Testis (tissue), 3 donors: ENCODE results near the gene PSMC3. TPM values are rescaled to one million over a fixed set of nuclear protein-coding genes. Genes with fewer than 3 reads are reported as not detected.
"Not testable (repeated sequence)": the region's sequence is repeated elsewhere in the genome, so short reads cannot be mapped to it uniquely, and the experiment has no call there.

Experiments
- DNase-seq: peaks from one replicate; pipeline ENCODE4 v3.0.0-alpha.2; 2019
- H3K27ac ChIP-seq, 2 donors: fragments of 200-600 bp; sonication (generic); one replicate each; pipeline ENCODE4 v1.5.1; 2019
- H3K27me3 ChIP-seq: fragments of 200-600 bp; sonication (generic); one replicate; pipeline ENCODE4 v1.5.1; 2019
- H3K36me3 ChIP-seq: fragments of 200-600 bp; sonication (generic); one replicate; pipeline ENCODE4 v1.5.1; 2017; ENCODE audit warnings: low read depth; ENCODE audit errors: missing control alignments
- H3K4me1 ChIP-seq: fragments of 200-600 bp; sonication (generic); one replicate; pipeline ENCODE4 v1.5.1; 2019
- H3K4me3 ChIP-seq, 2 donors: fragments of 200-600 bp; sonication (generic); one replicate each; pipeline ENCODE4 v1.5.1; 2017 to 2019
- H3K9me3 ChIP-seq: fragments of 200-600 bp; sonication (generic); one replicate; pipeline ENCODE4 v1.5.1; 2017
- CTCF ChIP-seq, 3 experiments: fragments of 450-650 bp in 2 of 3; fragments of 200-600 bp in 1 of 3; sonication (generic) in 1 of 3; IDR thresholded peaks; one replicate each; pipeline ENCODE4 v1.5.1; 2016 to 2019; ENCODE audit warnings: antibody characterized with exemption in 3 of 3, mild to moderate bottlenecking in 2 of 3, moderate library complexity in 1 of 3
- POLR2A ChIP-seq: fragments of 450-650 bp; IDR thresholded peaks from one replicate; pipeline ENCODE4 v1.6.1; 2017; ENCODE audit warnings: antibody characterized with exemption, mild to moderate bottlenecking, moderate library complexity
- WGBS, 2 donors: methylation state at CpG; one replicate each; pipeline ENCODE4 v1.1.5; 2018; 5-methylcytosine and 5-hydroxymethylcytosine counted together
- intact Hi-C: fragments of 100-400 bp; cut with DNase I; formaldehyde crosslinking; loops from one replicate; pipeline ENCODE4 v1.15.1; 2023; ENCODE audit warnings: low total_unique reads
- polyA plus RNA-seq: library from polyadenylated mRNA; stranded (reverse); fragments of 350-450 nt; fragmentation: Illumina TruSeq; extraction: RNeasy Lipid Tissue Mini Kit (QIAGEN cat#74804); gene quantifications from one replicate; pipeline ENCODE4 v1.2.3, GENCODE V29; 2014; ENCODE audit warnings: low read depth, low replicate concordance; ENCODE audit not compliant: insufficient read depth
- total RNA-seq, 2 donors: library from RNA; depleted of rRNA; stranded (reverse); fragments of >200 nt; gene quantifications; one replicate each; pipeline ENCODE4 v1.2.3, GENCODE V29; 2016

The PSMC3 gene
- total and polyA plus RNA-seq, 3 donors from 2014 or later = 98.1 to 228 (median 108) TPM

DNA sequence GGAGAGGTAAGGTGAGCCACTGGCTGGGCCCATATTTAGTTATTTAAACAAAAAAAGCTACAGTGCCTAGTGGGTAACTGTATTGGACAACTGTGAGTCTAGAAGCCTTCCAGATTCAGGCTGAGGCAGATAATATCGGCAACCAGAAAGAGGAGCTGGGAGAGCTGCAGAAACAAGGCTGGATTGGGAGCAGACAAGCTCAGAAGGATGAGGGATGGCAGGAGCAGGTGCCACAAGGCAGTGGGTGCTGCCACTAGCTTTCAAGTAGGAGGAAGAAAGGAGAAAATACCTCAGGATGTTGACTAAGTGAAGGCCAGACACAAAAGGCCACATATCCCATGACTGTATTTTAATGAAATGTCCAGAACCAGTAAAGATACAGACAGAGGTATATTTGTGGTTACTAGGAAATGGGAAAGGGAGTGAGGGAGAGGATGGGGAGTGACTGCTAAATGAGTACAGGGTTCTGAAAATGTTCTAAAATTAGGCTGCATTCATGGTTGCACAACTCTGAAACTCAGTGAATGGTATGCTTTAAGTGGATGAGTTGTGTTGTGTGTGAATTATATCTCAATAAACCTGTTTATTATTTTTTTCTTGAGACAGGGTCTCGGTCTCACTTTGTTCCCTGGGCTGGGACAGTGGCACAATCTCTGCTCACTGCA lies 34.5 kb upstream of the PSMC3 start:
- Histone ChIP-seq H3K27ac (no peak overlapping the region), H3K36me3 (no peaks in the 10 kb centered on the region), H3K4me1 (peaks cover 4% of the 10 kb centered on the region), H3K4me3 (no peak overlapping the region), H3K9me3 (no peaks in the 10 kb centered on the region), H3K27me3 (no peaks in the 10 kb centered on the region)
- intact Hi-C loops = no loop called here
- WGBS, 2 donors = 96 to 98% methylated on average over 2 of the region's 2 CpGs
- no peak for DNase-seq
- TF ChIP-seq POLR2A = no peak
- TF ChIP-seq CTCF (IDR thresholded peaks at IDR 0.05) = no peak

DNA sequence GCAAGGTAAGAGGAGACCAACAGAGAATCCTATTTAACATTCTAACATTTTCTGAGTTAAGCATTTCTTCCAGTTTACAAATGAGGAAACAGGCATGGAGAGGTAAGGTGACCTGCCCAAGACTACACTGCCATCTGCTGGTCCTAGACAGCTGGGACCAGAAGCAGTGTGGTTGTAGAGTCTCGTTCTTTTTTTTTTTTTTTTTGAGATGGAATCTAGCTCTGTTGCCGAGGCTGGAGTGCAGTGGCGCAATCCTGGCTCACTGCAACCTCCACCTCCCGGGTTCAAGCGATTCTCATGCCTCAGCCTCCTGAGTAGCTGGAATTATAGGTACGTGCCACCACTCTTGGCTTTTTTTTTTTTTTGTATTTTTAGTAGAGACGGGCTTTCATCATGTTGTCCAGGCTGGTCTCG lies 28.0 kb upstream of the PSMC3 start:
- not testable (repeated sequence) for H3K4me3 ChIP-seq, H3K27me3 ChIP-seq, H3K27ac ChIP-seq, H3K9me3 ChIP-seq, H3K4me1 ChIP-seq, H3K36me3 ChIP-seq
- 18 to 32% methylated on average over 8 of the region's 8 CpGs for WGBS, 2 donors
- peak; percentile 86 for DNase-seq
- intact Hi-C loops = loop anchor here (10.0 kb wide), 1 partner anchor 79 kb away; the partner anchor contains the start of gene SPI1
- TF ChIP-seq CTCF (IDR thresholded peaks at IDR 0.05) = peak; percentile 48 to 56 (median 54)

DNA sequence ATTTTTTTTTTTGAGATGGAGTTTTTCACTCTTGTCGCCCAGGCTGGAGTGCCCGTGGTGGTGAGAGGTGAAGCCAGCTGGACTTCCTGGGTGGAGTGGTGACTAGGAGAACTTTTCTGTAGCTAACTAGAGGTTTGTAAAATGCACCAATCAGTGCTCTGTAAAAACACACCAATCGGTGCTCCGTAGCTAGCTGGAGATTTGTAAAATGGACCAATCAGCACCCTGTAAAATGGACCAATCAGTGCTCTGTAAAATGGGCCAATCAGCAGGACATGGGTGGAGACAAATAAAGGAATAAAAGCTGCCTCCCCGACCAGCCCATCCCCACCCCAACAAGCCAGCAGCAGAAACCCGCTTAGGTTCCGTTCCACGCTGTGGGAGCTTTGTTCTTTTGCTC lies 27.1 kb upstream of the PSMC3 start:
- WGBS, 2 donors = 59 to 89% methylated on average over 8 of the region's 8 CpGs
- no peak overlapping the region for H3K4me3 ChIP-seq
- no peaks in the 10 kb centered on the region for H3K9me3 ChIP-seq
- H3K27me3 ChIP-seq = no peaks in the 10 kb centered on the region
- H3K36me3 ChIP-seq = no peaks in the 10 kb centered on the region
- peaks cover 6% of the 10 kb centered on the region for H3K4me1 ChIP-seq
- DNase-seq = peak; percentile 44
- intact Hi-C loops = loop anchor here (10.0 kb wide), 1 partner anchor 79 kb away; the partner anchor contains the start of gene SPI1
- no peak for TF ChIP-seq POLR2A
- TF ChIP-seq CTCF (IDR thresholded peaks at IDR 0.05) = no peak
- H3K27ac ChIP-seq = no peak overlapping the region

DNA sequence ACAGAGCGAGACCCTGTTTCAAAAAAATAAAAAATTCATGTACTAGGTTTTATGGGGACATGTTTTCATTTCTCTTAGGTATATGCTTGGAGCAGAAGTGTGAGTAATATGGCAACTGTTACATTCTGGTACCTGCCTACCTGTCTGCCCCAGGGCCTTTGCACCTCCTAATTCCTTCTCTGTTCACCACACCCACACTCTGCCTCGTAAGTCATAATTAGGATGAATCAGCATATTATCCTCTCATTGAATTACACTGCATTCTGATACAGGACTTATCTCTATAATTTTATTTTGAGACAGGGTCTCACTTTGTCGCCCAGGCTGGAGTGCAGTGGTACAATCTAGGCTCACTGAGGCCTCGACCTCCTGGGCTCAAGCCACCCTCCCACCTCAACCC lies 25.8 kb upstream of the PSMC3 start:
- no peaks in the 10 kb centered on the region for H3K27me3 ChIP-seq
- no peaks in the 10 kb centered on the region for H3K9me3 ChIP-seq
- intact Hi-C loops = loop anchor here (10.0 kb wide), 1 partner anchor 77 kb away; the partner anchor contains the start of gene SPI1
- TF ChIP-seq CTCF (IDR thresholded peaks at IDR 0.05) = no peak
- TF ChIP-seq POLR2A = no peak
- H3K27ac ChIP-seq = no peak overlapping the region
- H3K36me3 ChIP-seq = no peaks in the 10 kb centered on the region
- peaks cover 6% of the 10 kb centered on the region for H3K4me1 ChIP-seq
- no peak for DNase-seq
- whole genome bisulfite sequencing, 2 donors = 95 to 97% methylated on average over 4 of the region's 4 CpGs
- no peak overlapping the region for H3K4me3 ChIP-seq

DNA sequence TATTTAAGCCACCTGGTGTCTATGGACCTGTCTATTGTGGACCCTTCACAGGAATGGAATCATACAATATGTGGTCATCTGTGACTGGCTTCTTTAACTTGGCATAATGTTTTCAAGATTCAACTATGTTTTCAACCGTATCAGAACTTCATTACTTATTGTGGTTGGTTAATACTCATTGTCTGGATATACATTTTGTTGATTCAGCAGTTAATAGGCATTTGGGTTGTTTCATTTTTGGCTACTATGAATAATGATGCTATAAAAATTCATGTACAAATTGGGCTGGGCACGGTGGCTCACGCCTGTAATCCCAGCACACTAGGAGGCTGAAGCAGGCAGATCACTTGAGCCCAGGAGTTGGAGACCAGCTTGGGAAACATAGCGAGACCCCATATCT lies 25.2 kb upstream of the PSMC3 start:
- H3K9me3 ChIP-seq = no peaks in the 10 kb centered on the region
- WGBS, 2 donors = 93 to 94% methylated on average over 4 of the region's 4 CpGs
- no peak overlapping the region for H3K27ac ChIP-seq
- H3K36me3 ChIP-seq = no peaks in the 10 kb centered on the region
- no peak for DNase-seq
- intact Hi-C loops = loop anchor here (10.0 kb wide), 1 partner anchor 77 kb away; the partner anchor contains the start of gene SPI1
- no peak overlapping the region for H3K4me3 ChIP-seq
- TF ChIP-seq POLR2A (no peak), CTCF (IDR thresholded peaks at IDR 0.05) (no peak)
- peaks cover 6% of the 10 kb centered on the region for H3K4me1 ChIP-seq
- no peaks in the 10 kb centered on the region for H3K27me3 ChIP-seq
